Liver (tissue), 9 donors: ENCODE measurements around the gene HSPBAP1. TPM values are rescaled to one million over a fixed set of nuclear protein-coding genes. Genes with fewer than 3 reads are reported as not detected.
"Not testable (repeated sequence)": the region's sequence is repeated elsewhere in the genome, so short reads cannot be mapped to it uniquely, and the experiment has no call there.

Experiments
- DNase-seq: peaks from one replicate; pipeline ENCODE4 v3.0.0-alpha.2; 2017; ENCODE audit warnings: low spot score
- H3K27ac ChIP-seq, 2 donors: one replicate each; pipeline ENCODE4 v1.7.0; 2013; ENCODE audit warnings: inconsistent platforms in 2 of 2, low read length in 2 of 2, control low read depth in 1 of 2, low read depth in 1 of 2, mild to moderate bottlenecking in 1 of 2
- H3K27me3 ChIP-seq, 4 donors: one replicate each; pipeline versions ENCODE4 v1.6.1 to v1.7.0; 2013; ENCODE audit warnings: low read length in 3 of 4, inconsistent platforms in 1 of 4, mild to moderate bottlenecking in 1 of 4, moderate library complexity in 1 of 4; ENCODE audit not compliant: control insufficient read depth in 4 of 4, insufficient read depth in 4 of 4
- H3K36me3 ChIP-seq, 4 donors: one replicate each; pipeline versions ENCODE4 v1.6.1 to v1.7.0; 2013; ENCODE audit warnings: low read length in 3 of 4, mild to moderate bottlenecking in 3 of 4, low read depth in 1 of 4, moderate library complexity in 1 of 4; ENCODE audit not compliant: control insufficient read depth in 4 of 4, insufficient read depth in 3 of 4
- H3K4me1 ChIP-seq, 4 donors: one replicate each; pipeline versions ENCODE4 v1.6.1 to v1.7.0; 2013; ENCODE audit warnings: low read length in 3 of 4, mild to moderate bottlenecking in 3 of 4, moderate library complexity in 1 of 4; ENCODE audit not compliant: control insufficient read depth in 4 of 4, insufficient read depth in 4 of 4
- H3K4me3 ChIP-seq, 3 donors: one replicate each; pipeline versions ENCODE4 v1.6.1 to v1.7.0; 2013; ENCODE audit warnings: low read length in 3 of 3, control low read depth in 1 of 3, low read depth in 1 of 3, mild to moderate bottlenecking in 1 of 3
- H3K9ac ChIP-seq, 2 donors: one replicate each; pipeline ENCODE4 v1.7.0; 2013; ENCODE audit warnings: low read length in 2 of 2, mild to moderate bottlenecking in 2 of 2, moderate library complexity in 2 of 2, control low read depth in 1 of 2, low read depth in 1 of 2
- H3K9me3 ChIP-seq, 4 donors: one replicate each; pipeline versions ENCODE4 v1.6.1 to v1.7.0; 2013; ENCODE audit warnings: low read length in 3 of 4; ENCODE audit not compliant: control insufficient read depth in 4 of 4
- FOXA1 ChIP-seq: IDR thresholded peaks from 2 replicates; pipeline ENCODE4 v1.6.1; 2016; ENCODE audit warnings: antibody characterized with exemption
- FOXA2 ChIP-seq: IDR thresholded peaks from 2 replicates; pipeline ENCODE4 v1.6.1; 2016; ENCODE audit warnings: antibody characterized with exemption
- GABPA ChIP-seq, 2 donors: IDR thresholded peaks in 1 of 2; conservative IDR thresholded peaks in 1 of 2; 2 replicates each; pipeline ENCODE4 v1.6.1; 2016; ENCODE audit warnings: antibody characterized with exemption in 2 of 2, mild to moderate bottlenecking in 1 of 2, moderate library complexity in 1 of 2
- HNF4A ChIP-seq, 2 donors: conservative IDR thresholded peaks; 2 replicates each; pipeline ENCODE4 v1.6.1; 2016; ENCODE audit warnings: antibody characterized with exemption in 2 of 2, mild to moderate bottlenecking in 2 of 2
- JUND ChIP-seq, 2 donors: IDR thresholded peaks; 2 replicates each; pipeline ENCODE4 v1.6.1; 2016; ENCODE audit warnings: antibody characterized with exemption in 2 of 2
- MAX ChIP-seq: IDR thresholded peaks from 2 replicates; pipeline ENCODE4 v1.6.1; 2016; ENCODE audit warnings: antibody characterized with exemption
- NR2F2 ChIP-seq: IDR thresholded peaks from 2 replicates; pipeline ENCODE4 v1.6.1; 2016; ENCODE audit warnings: antibody characterized with exemption
- RXRA ChIP-seq, 2 donors: IDR thresholded peaks; 2 replicates each; pipeline ENCODE4 v1.6.1; 2017 to 2018; ENCODE audit warnings: antibody characterized with exemption in 2 of 2, mild to moderate bottlenecking in 1 of 2
- YY1 ChIP-seq: IDR thresholded peaks from 2 replicates; pipeline ENCODE4 v1.6.1; 2016; ENCODE audit warnings: antibody characterized with exemption, mild to moderate bottlenecking
- ZBTB33 ChIP-seq: IDR thresholded peaks from 2 replicates; pipeline ENCODE4 v1.6.1; 2016; ENCODE audit warnings: antibody characterized with exemption
- WGBS: extraction: QIAGEN DNeasy Blood & Tissue Kit; methylation state at CpG from one replicate; pipeline ENCODE4 v1.1.7; 2013; 5-methylcytosine and 5-hydroxymethylcytosine counted together
- polyA plus RNA-seq, 2 donors: library from polyadenylated mRNA; stranded (reverse) in 1 of 2; unstranded in 1 of 2; fragments of 200-250 nt in 1 of 2; fragments of >200 nt in 1 of 2; fragmentation: Nextera tagmentation in 1 of 2; extraction: Ambion mirVana in 1 of 2; gene quantifications; one replicate each; pipeline versions ENCODE4 v1.2.1 to v1.2.3, GENCODE V29; 2013 to 2015
- total RNA-seq, 2 donors: library from RNA; depleted of rRNA; stranded (reverse); fragments of >200 nt; gene quantifications; one replicate each; pipeline ENCODE4 v1.2.3, GENCODE V29; 2014
- donor health status: healthy.
- donor health status: healthy.
- donor health status: healthy.
- donor health status: healthy.
- donor health status: healthy.

The HSPBAP1 gene
- total and polyA plus RNA-seq, 4 donors, result 2.2 to 5.3 (median 3.9) TPM

- no peak for TF ChIP-seq NR2F2
These were observed 38.7 kb downstream of the HSPBAP1 start (continued) for GRCh38 chr3:122754929-122755328.

- TF ChIP-seq RXRA (IDR thresholded peaks at IDR 0.05), result no peak
- TF ChIP-seq HNF4A (conservative IDR thresholded peaks at IDR 0.05), result no peak
- no peak for TF ChIP-seq YY1
- no peak for TF ChIP-seq FOXA2
- no peak for TF ChIP-seq FOXA1
- TF ChIP-seq JUND (IDR thresholded peaks at IDR 0.05), result no peak
- no peak for TF ChIP-seq MAX
- no peak for TF ChIP-seq GABPA (IDR thresholded peaks at IDR 0.05 in 1 of 2, conservative IDR thresholded peaks at IDR 0.05 in 1 of 2)
- no peaks in the 10 kb centered on the region for H3K4me1 ChIP-seq
- peaks cover 0 to 4% (median 2%) of the 10 kb centered on the region in 4 donors for H3K36me3 ChIP-seq
- H3K27ac ChIP-seq, result no peak overlapping the region
- 95% methylated on average over 1 of the region's 1 CpG for WGBS
- no peaks in the 10 kb centered on the region for H3K9me3 ChIP-seq
- no peak overlapping the region for H3K9ac ChIP-seq
- DNase-seq, result no peak
- H3K27me3 ChIP-seq, result no peaks in the 10 kb centered on the region
- H3K4me3 ChIP-seq, result no peak overlapping the region
These were observed 45.3 kb downstream of the HSPBAP1 start for GRCh38 chr3:122748347-122748746.

GRCh38 chr3:122747295-122747694 lies 46.3 kb downstream of the HSPBAP1 start:
- H3K36me3 ChIP-seq, H3K9me3 ChIP-seq, H3K27me3 ChIP-seq, H3K27ac ChIP-seq, H3K9ac ChIP-seq, H3K4me1 ChIP-seq, DNase-seq, H3K4me3 ChIP-seq: not testable (repeated sequence)
- WGBS, result 96% methylated on average over 30 of the region's 35 CpGs

- Histone ChIP-seq H3K36me3 (peaks cover 0 to 8% (median under 1%) of the 10 kb centered on the region in 4 donors), H3K4me3 (no peak overlapping the region), H3K9me3 (no peaks in the 10 kb centered on the region), H3K9ac (no peak overlapping the region), H3K27me3 (no peaks in the 10 kb centered on the region), H3K27ac (no peak overlapping the region), H3K4me1 (no peaks in the 10 kb centered on the region)
- WGBS, result 96% methylated on average over 4 of the region's 4 CpGs
- TF ChIP-seq YY1 (no peak), MAX (no peak), FOXA2 (no peak), JUND (IDR thresholded peaks at IDR 0.05) (no peak), ZBTB33 (no peak)
- no peak for DNase-seq
These were observed 48.1 kb downstream of the HSPBAP1 start for GRCh38 chr3:122745369-122746021.
